SK-N-SH (cell line): ENCODE results near the gene FRMD5.

Experiments used
- CTCF ChIP-seq: fragments of 200-600 bp; sonication (generic); IDR thresholded peaks from 2 replicates; pipeline ENCODE4 v1.6.1; 2017; ENCODE audit warnings: antibody characterized with exemption, mild to moderate bottlenecking, moderate library complexity
- RCOR1 ChIP-seq: fragments of 150-350 bp; IDR thresholded peaks from 2 replicates; pipeline ENCODE4 v1.6.1; 2017; ENCODE audit warnings: antibody characterized with exemption, low read length

- TF ChIP-seq CTCF, result no peak
- 0 out of 2 replicates have a peak, but pooled peaks have one; percentile 25 for TF ChIP-seq RCOR1
Observed at GRCh38 chr15:44099671-44100070, 95.4 kb downstream of the FRMD5 start.
